Measurements from ENCODE around the gene KCND3.

KCND3 gene

DNA sequence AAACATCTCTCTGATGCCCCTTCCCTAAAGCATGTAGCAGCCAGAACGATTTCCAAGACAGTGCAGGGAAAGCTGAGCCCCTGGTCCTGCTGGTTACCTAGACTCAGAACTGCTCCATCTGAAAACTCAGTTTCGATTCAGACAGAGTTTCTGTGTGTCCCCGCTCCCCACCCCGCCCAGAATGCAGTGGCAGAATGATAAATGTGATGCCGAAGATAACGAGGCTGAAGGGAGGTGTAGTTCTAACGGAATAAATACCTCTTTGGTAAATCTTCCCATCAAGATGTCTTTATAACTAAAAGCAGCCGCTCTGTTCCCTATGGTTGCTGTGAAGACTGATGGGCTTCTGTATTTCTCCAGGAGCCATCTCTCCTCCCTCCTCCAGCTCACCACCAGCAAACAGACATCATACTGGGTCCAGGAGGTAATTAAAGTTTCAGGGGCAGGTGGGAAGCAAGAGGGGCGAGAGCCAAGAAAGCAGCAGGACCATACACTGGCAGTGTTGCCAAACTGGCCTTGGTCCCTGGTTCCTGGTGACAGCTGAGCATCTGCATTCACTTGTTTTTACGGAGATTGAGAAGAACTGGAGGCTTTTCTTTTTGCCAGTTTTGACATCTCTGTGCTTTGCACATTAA, 156.8 kb downstream of the KCND3 start:
- H3K9me2 ChIP-seq (replicated peaks; ENCODE audit: low read depth, low read length), result no peaks in the 10 kb centered on the region
- TF ChIP-seq EZH2phosphoT487 (IDR thresholded peaks at IDR 0.05; ENCODE audit: borderline replicate concordance), result no peak
- TF ChIP-seq, protein P1, sequence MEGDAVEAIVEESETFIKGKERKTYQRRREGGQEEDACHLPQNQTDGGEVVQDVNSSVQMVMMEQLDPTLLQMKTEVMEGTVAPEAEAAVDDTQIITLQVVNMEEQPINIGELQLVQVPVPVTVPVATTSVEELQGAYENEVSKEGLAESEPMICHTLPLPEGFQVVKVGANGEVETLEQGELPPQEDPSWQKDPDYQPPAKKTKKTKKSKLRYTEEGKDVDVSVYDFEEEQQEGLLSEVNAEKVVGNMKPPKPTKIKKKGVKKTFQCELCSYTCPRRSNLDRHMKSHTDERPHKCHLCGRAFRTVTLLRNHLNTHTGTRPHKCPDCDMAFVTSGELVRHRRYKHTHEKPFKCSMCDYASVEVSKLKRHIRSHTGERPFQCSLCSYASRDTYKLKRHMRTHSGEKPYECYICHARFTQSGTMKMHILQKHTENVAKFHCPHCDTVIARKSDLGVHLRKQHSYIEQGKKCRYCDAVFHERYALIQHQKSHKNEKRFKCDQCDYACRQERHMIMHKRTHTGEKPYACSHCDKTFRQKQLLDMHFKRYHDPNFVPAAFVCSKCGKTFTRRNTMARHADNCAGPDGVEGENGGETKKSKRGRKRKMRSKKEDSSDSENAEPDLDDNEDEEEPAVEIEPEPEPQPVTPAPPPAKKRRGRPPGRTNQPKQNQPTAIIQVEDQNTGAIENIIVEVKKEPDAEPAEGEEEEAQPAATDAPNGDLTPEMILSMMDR (conservative IDR thresholded peaks at IDR 0.05; ENCODE audit: low read length), result no peak
- H3K79me2 ChIP-seq (ENCODE audit: insufficient read depth, low read length), result no peaks in the 10 kb centered on the region
- no peak overlapping the region for H3K9ac ChIP-seq (ENCODE audit: low read depth, low read length, poor library complexity, severe bottlenecking)
- no peak overlapping the region for H3K4me2 ChIP-seq (ENCODE audit: low read depth, low read length, poor library complexity, severe bottlenecking)
- no peak overlapping the region for H3K4me3 ChIP-seq (ENCODE audit: low read length, poor library complexity, severe bottlenecking)
- H3K27me3 ChIP-seq (ENCODE audit: insufficient read depth, low read length, poor library complexity, severe bottlenecking), result no peaks in the 10 kb centered on the region
- H3F3A ChIP-seq (ENCODE audit: low read depth), result no peaks in the 10 kb centered on the region
- no peaks in the 10 kb centered on the region for H3K4me1 ChIP-seq (ENCODE audit: insufficient read depth, low read length, poor library complexity, severe bottlenecking)
- H3K36me3 ChIP-seq (ENCODE audit: insufficient read depth, low read length), result no peaks in the 10 kb centered on the region
- H3K9me3 ChIP-seq (ENCODE audit: insufficient read depth, low read depth, low read length), result no peaks in the 10 kb centered on the region
- no peak overlapping the region for H2AFZ ChIP-seq (ENCODE audit: low read length)
- H4K20me1 ChIP-seq (ENCODE audit: insufficient read depth, low read length, poor library complexity, severe bottlenecking), result no peaks in the 10 kb centered on the region

DNA sequence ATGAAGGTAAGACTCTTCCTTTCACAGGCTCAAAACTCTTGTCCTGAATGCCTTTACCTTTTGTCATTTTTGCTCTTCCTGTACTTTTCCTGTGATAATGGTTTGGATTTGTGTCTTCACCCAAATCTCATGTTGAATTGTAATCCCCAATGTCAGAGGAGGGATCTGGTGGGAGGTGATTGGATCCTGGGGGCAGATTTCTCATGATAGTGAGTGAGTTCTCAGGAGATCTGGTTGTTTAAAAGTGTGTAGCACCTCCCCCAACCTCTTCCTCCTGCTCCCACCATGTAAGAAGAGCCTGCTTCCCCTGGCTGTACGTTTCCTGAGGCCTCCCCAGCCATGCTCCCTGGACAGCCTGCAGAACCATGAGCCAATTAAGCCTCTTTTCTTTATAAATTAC, 158.3 kb downstream of the KCND3 start:
- no peaks in the 10 kb centered on the region for H3F3A ChIP-seq (ENCODE audit: low read depth)
- H3K27me3 ChIP-seq (ENCODE audit: insufficient read depth, low read length, poor library complexity, severe bottlenecking), result no peaks in the 10 kb centered on the region
- no peaks in the 10 kb centered on the region for H3K79me2 ChIP-seq (ENCODE audit: insufficient read depth, low read length)
- H4K20me1 ChIP-seq (ENCODE audit: insufficient read depth, low read length, poor library complexity, severe bottlenecking), result no peaks in the 10 kb centered on the region
- H3K9ac ChIP-seq (ENCODE audit: low read depth, low read length, poor library complexity, severe bottlenecking), result no peak overlapping the region
- H3K4me2 ChIP-seq (ENCODE audit: low read depth, low read length, poor library complexity, severe bottlenecking), result no peak overlapping the region
- no peaks in the 10 kb centered on the region for H3K9me3 ChIP-seq (ENCODE audit: insufficient read depth, low read depth, low read length)
- no peak overlapping the region for H2AFZ ChIP-seq (ENCODE audit: low read length)
- H3K4me1 ChIP-seq (ENCODE audit: insufficient read depth, low read length, poor library complexity, severe bottlenecking), result no peaks in the 10 kb centered on the region
- H3K36me3 ChIP-seq (ENCODE audit: insufficient read depth, low read length), result no peaks in the 10 kb centered on the region
- no peaks in the 10 kb centered on the region for H3K9me2 ChIP-seq (replicated peaks; ENCODE audit: low read depth, low read length)
- TF ChIP-seq, protein P1 (conservative IDR thresholded peaks at IDR 0.05; ENCODE audit: low read length), result no peak
- TF ChIP-seq EZH2phosphoT487 (IDR thresholded peaks at IDR 0.05; ENCODE audit: borderline replicate concordance), result no peak
- H3K4me3 ChIP-seq (ENCODE audit: low read length, poor library complexity, severe bottlenecking), result no peak overlapping the region

DNA sequence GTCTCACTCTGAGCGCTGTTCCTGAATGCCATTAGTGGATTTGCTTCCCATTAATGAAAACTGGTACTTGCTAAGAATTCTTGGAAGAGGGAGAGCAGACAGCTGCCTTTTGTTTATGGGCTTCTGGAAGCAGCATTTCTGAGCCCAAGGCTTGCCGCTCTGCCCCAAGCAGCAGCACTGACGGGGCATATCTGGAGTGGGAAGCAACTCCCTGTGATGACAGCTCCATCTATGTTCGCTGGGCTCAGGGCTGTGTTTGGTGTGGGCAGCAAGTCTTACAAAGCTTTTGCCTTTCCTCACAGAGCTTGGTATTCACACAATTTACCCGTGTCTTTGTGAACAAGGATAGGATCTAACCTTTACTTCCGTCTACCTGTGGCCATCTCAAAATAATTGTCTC, 161.5 kb downstream of the KCND3 start:
- no peak overlapping the region for H3K4me3 ChIP-seq (ENCODE audit: low read length, poor library complexity, severe bottlenecking)
- no peaks in the 10 kb centered on the region for H3K36me3 ChIP-seq (ENCODE audit: insufficient read depth, low read length)
- no peaks in the 10 kb centered on the region for H4K20me1 ChIP-seq (ENCODE audit: insufficient read depth, low read length, poor library complexity, severe bottlenecking)
- no peaks in the 10 kb centered on the region for H3K79me2 ChIP-seq (ENCODE audit: insufficient read depth, low read length)
- no peaks in the 10 kb centered on the region for H3K27me3 ChIP-seq (ENCODE audit: insufficient read depth, low read length, poor library complexity, severe bottlenecking)
- no peaks in the 10 kb centered on the region for H3K9me3 ChIP-seq (ENCODE audit: insufficient read depth, low read depth, low read length)
- H3K4me1 ChIP-seq (ENCODE audit: insufficient read depth, low read length, poor library complexity, severe bottlenecking), result no peaks in the 10 kb centered on the region
- no peak overlapping the region for H3K9ac ChIP-seq (ENCODE audit: low read depth, low read length, poor library complexity, severe bottlenecking)
- no peak for TF ChIP-seq EZH2phosphoT487 (IDR thresholded peaks at IDR 0.05; ENCODE audit: borderline replicate concordance)
- TF ChIP-seq, protein P1 (conservative IDR thresholded peaks at IDR 0.05; ENCODE audit: low read length), result no peak
- no peaks in the 10 kb centered on the region for H3K9me2 ChIP-seq (replicated peaks; ENCODE audit: low read depth, low read length)
- H2AFZ ChIP-seq (ENCODE audit: low read length), result no peak overlapping the region
- H3K4me2 ChIP-seq (ENCODE audit: low read depth, low read length, poor library complexity, severe bottlenecking), result no peak overlapping the region
- H3F3A ChIP-seq (ENCODE audit: low read depth), result no peaks in the 10 kb centered on the region
